NCI-H2227 (cell line): ENCODE data around the gene COL2A1.

ENCODE experiments used
- DNase-seq: peaks from one replicate; lab custom pipeline; 2025; ENCODE audit not compliant: unreplicated experiment; lab: John Stamatoyannopoulos, UW

The COL2A1 gene

DNA sequence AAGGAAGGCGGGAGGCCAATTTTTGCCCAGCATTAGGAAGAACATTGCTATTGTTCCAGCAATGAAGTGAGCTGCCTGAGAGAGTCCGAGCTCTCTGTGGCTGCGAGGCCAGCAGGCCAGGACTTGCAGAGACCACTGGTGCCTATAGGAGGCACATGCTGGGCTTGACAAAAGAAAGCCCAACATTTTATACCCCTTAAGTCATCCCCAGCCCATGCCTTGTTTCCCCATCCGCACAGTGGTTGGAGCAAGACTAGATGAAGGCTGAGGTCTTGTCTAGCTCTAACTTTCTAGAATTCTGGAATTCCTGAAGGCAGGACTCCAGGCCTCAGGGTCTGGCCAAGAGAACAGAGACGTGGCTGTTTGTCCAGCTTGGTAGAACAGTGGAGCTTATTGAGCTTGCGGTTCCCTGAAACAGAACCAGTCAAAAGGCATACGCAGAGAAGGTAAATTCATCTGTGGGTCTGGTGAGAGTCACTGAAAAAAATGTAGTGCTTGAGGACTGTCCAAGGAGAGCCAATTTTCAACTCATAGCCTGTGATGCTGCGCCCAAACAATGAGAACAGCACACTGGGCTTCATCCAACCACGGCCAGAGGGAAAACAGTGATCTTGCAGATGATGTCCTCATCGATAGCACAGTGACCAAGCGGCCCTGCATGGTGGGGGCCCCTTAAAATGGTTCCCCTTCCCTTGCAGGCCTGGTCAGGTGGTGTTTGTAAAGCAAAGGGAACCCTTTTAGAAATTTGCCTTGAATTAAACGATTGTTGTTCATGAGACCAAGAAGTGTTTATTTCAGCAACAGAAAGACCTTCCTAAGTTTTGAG, 27.1 kb upstream of the COL2A1 start:
- no peak for DNase-seq

DNA sequence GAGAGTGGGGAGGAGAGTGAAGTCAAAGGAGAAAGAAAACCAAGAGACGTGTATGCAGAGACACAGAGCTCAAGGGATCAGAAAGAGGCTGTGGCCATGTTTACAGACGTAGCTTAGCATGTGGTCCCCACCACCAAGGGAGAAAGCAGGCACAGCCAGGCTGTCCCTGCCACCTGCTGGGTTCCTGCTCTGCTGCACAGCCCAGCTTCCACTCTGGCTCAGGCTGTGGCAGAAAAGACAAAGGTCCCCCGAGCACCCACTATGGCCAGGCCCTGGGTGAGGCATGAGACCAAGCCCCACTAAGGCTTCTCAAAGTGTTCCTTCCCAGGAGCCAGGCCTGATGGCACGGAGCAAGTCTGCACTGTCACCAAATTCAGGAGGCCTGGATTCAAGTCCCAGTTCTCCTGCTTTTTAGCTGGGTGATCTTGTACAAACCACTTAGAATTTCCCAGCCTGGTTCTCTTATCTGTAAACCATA, 25.9 kb upstream of the COL2A1 start:
- no peak for DNase-seq

DNA sequence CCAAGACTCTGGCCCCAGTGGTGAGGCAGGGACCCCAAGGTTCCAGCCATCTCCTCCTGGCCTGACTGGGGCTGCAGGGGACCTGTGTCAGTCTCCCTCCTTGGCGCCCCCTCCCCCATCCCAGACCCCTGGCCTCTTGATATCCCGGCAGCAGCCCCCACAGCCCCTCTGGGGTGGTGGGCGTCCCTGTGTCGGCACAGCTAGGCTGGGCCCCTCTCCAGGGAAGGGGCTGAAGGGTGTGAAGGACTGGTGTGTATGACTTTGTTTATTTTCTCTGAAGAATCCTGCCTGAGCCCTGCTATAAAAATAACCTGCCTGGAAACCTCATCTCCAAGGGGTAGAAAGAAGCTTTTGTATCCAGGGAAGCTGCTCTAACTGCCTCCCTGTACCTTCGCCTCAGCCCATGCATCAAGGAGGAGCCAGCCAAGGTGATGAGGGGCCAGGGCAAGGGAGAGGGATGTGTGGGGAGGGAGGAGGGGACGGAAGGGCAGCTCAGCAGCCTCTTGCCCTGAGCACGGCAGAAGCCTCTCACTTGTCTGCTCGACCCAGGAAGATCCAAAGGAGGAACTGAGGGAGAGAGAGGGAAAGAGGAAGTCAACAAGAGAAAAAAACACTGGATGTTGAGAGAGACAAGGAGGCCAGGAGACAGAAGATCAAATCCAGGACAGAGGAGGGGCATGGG, 25.4 kb upstream of the COL2A1 start:
- no peak for DNase-seq

DNA sequence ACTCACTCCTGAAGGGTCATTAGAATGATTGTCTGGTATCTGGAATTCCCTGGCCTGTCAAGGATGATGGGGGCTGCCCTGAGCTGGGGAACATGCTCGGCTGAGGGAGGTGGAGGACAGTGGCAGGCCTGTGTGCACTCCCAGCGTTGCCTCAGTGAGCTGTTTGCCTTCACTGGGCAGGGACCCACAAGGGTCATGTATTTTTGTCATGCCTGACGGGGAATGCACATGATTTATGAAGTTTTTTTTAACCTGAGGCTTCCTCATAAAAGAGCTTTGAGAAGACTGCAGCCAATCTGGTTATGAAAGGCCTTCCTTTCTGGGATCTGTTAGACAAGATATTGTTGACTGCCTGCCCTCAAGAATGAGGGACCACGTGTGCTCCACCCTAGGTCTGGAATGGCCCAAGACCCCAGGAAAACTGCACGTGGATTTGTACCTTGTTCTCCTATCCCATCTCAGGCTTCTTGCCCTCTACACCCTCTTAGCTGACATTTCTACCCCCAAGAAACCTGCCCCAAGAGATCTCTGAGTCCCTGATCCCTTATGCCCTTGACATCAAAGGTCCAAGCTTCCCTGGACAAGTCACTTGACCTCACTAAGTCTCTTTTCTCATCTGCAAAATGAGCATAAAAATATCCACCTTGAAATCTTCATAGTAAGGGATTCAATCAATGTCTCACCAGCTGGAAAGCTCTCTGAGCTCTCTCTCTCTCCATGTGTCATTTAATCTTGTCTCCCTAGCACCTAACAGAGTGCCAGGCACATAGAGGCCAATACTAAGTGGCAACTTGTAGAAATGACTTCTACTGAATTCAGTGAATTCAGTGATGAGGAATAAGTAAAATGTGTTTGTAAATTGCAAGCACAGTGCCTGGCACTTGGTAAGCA, 24.5 kb upstream of the COL2A1 start:
- DNase-seq = no peak

DNA sequence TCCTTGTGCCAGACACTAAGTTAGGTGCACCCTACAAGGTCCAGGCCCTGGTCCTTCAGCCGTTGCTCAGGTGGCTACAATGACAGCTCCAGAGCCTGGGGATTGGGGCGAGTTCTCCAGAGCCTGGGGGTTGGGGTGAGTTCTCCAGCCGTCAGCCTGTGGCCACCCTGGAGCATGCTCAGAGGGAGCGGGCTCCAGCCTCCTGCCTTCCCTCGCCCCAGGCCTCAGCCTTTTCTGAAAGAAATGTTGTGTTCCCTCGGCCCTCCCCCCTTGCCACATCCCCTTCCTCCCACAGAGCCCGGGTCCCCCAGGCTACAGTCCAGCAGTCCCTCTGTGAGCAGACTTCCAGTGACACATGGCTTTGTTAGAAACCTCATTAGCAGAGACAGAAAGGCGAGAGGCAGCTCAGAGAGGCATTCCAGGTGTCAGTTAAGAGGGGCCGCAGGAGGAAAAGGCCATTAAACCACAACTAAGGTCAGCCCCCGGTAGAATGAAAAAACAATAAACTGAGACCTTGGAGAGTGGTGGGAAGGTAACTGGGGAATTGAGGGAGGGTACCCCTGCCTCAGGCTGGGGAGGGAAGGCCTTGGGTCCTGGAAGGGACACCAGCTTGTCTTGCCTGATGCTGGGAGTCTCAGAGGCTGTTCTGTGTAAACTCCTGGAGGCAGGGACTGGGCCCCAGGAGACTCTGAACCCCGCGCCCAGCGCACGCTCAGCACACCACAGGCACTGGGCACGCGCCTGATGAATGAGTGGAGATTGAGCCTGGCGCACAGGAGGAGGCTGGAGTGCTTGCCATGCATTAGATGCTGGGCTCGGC, 23.1 kb upstream of the COL2A1 start:
- DNase-seq = no peak

DNA sequence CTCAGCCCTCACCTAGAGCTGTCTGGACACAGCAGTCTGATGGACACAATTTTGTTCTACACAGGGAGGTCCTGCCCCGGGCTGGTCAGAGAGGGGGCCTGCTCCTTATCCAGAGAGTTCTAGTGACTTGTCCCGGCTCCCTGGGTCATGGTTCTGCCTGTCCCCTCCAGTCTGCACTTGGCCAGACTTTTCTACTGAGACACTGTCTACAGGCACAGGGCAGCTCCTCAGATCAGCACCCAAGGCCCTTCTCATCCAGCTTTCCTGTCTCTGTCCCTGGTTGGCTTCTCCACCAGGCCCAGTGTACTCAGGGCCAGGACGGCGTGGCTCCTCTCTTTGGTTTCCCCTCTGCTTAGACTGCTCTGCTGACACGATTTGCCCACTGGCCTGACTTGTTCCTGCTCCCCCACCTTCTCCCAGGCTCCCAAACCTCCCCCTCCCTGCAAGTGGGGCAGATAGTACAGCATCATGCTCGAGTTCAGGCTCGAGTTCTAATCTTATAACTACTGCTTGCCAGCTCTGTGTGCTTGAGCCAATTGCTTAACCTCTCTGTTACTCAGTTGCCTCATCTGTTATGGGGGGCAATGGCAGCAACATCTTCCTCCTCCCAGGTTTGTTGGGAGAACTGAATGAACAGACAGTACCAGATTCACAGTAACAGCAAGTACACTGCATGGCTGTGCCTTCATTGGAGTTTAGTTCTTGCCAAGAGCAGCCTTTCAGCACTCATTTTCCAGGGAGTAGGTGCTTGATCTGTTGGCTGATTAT, 22.0 kb upstream of the COL2A1 start:
- no peak for DNase-seq

DNA sequence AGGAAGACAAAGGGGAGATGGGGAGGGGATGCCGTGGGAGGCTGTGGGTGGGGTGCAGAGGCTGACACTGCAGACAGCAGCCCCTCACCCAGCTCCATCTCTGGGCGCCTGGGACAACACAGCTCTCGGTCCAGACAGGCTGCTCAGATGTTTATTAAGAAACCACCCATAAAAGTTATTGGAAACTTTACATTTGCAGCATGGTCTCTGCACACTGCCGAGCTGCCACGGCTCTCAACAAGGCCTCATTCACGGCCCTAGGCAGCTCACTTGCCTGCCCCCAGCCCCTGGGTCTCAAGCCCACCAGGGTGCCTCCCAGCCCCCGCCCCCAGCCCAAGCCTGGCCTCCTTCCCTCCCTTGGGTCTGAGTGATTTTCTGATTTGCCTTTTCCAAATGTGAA, 21.0 kb upstream of the COL2A1 start:
- no peak for DNase-seq

DNA sequence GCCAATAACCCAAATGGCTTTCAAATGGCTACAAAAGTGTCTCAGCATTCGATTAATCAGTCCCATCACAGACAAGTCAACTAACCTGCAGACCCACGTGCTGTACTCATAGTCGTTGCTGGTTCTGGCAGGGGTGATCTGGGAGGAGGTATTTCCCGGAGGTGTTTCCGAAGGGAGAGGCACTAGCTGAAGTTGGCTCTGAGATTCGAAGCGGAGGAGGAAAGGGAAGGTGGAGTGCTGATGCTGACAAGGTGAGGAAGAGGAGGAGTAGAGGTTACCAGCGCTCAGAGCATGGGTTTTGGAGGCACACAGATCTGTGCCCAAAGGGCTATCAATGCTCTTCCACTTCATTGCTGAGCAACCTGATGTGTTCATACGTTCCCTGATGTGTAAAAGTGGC, 20.5 kb upstream of the COL2A1 start:
- no peak for DNase-seq

DNA sequence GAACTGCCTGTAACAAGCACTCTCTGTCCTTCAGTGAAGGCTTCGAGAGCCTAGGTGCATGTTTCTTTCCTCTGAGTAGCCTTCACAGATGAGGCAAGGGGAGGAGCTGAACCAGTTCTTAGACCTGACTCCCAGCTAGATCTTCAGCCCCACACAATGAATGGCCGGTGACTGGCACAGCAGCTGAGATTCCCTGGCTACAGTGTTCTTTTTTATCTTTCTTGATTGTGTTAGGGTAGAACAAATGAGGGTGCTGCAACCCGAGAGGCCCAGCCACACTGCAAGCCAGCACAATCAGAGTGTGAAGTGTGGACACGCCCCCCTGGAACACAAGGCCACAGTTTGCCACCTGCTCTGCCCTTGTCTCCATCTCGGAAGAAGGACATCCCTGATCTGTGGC, 19.1 kb upstream of the COL2A1 start:
- peak; percentile 10 for DNase-seq

DNA sequence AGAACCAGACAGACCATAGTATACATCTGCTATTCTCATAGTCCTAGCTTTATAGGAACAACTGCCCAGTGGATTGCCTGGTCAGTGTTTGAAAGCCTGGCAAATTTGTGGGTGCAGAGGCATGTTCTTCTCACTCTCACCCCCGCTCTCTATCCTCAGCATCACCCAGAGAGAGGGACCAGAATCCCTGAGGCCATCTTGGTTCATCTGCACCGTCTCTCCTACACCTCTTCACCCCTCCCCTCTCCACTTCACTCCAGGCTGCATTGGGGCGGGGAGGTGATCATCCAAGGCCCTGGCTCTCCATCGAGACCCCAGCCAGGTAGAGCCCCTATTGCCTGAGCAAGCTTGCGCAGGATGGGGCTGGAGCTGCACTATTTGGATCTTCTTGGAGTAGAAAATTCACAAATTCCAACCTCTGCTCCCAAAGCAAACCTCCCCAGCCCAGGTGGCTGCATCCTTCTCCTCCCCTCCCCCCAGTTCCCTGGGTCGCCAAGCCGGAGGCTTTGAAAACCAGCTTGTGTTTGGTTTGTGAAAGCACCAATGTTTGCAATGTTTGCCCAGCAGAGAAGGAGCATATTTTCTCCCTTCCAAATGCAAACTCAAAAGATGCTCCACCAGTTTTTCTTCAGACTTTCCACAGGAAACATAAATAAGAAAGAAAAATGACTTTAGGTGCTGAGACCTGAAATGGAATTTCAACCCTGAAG, 18.6 kb upstream of the COL2A1 start:
- no peak for DNase-seq

DNA sequence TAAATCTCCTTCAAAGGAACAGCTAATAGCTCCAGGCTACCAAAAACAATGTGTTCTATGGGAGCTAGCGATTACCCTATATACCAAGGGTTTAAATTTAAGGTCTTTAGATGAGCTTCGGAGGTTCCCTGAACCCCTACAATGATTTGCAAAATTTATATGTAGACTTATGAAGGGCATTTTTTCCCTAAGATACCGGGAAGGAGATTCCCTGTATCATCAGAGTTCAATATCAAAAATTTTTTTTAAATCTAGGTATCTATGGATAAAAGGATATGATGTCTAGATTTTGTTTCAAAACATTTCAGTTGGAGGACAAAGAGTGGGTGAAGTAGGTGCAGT, 17.9 kb upstream of the COL2A1 start:
- no peak for DNase-seq

DNA sequence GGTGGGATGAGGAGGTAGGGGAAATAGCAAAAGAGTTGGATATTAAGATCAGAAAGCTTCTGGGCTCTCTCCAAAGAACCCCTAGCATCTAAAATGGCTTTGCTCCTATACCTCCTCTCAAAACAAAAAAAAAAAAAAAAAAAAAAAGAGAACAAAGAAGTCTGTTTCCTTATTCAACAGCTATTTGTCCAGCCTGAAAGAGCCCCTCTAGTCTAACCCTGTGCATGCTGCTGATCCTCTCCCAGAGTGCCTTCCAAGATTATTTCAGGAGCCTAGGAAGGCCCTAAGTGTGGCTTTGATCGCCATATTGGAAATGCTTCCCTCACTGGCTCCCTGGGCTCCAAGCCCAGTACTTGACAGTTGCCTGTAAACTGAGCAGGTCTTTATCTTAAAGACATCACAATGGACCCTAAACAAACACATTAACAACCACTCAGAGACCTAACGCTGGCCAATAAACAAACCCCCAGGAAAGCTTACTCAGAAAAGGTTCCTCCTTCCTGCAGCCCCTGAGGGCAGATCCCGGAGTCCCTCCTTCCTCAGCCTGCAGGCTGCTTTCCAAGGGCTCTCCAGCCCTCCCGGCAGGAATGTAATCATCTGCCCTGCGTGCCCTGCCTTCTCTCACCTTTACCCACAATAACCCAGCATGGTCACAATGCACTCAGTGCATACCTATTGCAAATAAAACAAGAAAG, 17.4 kb upstream of the COL2A1 start:
- peak; percentile 18 for DNase-seq

DNA sequence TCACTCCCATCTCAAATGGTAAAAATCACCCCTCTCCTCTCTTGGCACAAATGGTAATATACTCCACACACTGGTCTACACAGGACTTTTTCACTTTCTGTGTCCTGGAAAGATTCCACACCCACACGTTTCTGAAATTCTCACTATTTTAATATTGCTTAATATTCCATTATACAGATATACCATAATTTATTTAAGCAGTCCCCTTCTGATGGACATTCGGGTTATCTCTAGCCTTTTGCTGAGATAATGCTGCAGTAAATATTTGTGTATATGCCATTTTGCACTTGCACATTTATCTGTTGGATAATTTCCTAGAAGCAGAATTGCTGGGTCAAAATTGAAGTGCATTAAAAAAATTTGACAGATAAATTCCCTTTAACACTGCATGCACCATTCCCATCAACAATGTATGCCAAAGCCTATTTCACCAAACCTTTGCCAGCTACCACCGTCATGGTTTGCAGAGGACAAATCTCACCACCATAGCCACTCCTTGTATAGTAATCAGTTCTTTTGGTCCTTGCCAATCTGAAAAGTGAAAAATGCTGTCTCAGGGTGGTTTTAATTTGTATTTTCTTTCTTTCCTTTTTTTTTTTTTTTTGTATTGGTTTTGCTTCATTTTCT, 15.5 kb upstream of the COL2A1 start:
- DNase-seq = no peak

DNA sequence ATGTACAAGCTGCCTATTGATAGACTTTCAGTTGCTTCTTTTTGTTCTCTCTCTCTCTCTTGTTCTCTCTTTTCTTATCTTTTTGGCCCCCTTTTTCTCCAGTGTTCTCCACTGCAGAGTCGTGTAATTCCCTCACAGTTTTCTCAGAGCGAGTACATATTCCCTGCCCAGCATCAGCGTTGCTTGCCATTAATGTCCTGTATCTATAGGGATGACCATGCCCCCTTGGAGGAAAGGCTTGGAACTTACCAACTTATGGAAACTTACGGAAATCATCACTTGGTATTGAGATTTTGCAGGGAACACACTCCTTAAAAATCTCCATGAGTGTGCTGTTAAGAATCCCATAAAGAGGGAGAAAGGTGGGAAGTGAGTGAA, 14.3 kb upstream of the COL2A1 start:
- DNase-seq = no peak

DNA sequence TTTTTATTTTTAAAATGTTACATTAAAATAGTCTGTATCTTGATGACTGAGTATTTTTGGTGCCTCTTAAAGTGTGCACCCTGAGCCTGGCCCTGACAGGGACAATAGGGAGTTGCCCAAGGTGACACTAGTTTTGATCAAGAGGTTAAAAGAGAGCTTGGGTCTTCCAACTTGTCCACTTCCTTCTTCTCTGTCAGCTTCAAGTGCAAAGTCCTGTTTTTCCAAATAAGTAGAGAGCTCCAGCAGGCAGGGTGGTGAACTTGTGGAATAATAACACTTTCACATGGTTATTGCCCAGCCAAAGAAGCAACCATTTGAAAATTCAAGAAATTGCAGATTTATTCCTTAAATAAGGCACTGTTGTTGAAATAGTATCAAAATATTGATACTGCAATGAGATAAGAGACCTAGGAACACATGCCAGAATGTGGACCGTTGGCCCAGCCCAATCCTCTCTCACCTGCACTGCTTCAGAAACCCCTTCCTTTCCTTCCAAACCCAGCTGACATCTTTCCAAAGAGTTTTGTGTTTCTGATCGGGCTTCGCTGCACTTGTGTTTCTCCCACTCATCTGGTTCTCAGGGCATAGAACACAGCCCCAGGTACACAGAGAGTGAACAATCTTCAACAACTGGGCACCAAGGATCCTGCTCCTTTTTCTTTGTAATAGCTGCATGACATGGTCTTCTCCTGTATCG, 13.8 kb upstream of the COL2A1 start:
- no peak for DNase-seq

DNA sequence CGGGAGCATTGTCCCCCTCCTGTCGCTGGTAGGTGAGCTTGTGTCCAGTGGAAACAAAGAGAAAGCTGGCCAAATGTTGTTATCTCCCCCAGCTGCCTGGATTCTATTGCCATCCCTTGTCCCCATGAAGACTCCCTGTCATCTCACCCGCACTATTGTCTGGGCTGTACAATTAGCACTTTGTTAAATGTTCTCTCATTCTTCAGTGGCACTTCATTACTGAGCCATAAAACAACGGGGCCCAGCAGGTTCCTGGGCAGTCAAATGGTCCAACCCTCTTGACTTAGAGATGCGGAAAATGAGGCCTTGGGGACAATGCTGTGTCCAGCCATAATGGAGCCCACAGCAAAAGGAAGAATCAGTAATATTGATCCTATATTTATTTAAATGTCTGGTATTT, 13.2 kb upstream of the COL2A1 start:
- DNase-seq = no peak

DNA sequence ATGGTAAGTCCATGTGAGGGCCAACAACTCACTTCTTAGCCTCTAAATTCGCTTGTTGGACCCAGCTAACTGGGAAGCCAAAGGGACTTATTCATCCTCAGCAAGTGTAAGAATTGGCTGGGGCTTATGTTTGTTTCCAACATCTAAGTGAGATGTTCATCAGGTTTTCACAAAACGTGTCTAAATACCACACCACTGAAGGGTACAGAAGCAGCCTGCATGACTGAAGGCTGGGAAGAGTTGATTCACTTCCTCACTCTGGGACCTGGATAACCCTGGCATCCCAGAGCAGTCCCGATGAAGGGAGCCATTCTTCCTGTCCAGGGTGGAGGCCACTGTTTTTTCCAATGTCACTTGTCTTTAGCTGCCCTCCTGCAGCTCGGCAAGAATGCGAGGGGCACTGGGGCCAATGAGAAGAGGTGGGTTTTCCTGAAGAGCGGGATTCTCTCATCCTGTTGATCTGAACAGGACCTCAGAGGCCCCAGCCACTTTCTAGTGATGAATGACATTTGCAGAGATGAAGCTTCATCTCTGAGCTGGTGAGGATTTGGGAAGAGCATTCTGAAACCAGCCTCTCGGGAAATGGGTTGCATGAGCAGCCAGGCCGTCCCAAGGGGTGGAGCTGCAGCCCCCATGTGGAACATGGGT, 12.2 kb upstream of the COL2A1 start:
- no peak for DNase-seq
